Neural cell (in vitro differentiated cells): ENCODE results near the gene BABAM2. TPM values are rescaled to one million over a fixed set of nuclear protein-coding genes. Genes with fewer than 3 reads are reported as not detected.

Source experiments
- H2AFZ ChIP-seq: fragments of 200-600, 300-800 bp; sonication (generic), shearing (Covaris generic); 2 replicates; pipeline ENCODE4 v1.6.0; 2014; ENCODE audit warnings: low read depth, mild to moderate bottlenecking, antibody characterized with exemption, low read length, moderate library complexity
- H3F3A ChIP-seq: fragments of 200-600 bp; shearing (Covaris generic); 2 replicates; pipeline ENCODE4 v1.6.1; 2016; ENCODE audit warnings: mild to moderate bottlenecking, moderate library complexity, mixed read lengths, antibody characterized with exemption, low read length; ENCODE audit not compliant: insufficient read depth, poor library complexity, severe bottlenecking
- H3K27ac ChIP-seq: fragments of 200-600, 300-800 bp; sonication (generic), shearing (Covaris generic); 2 replicates; pipeline ENCODE4 v1.5.1; 2014; ENCODE audit warnings: mild to moderate bottlenecking, low read length, moderate library complexity
- H3K27me3 ChIP-seq: fragments of 300-800, 200-600 bp; sonication (generic), shearing (Covaris generic); 2 replicates; pipeline ENCODE4 v1.6.0; 2014; ENCODE audit warnings: mild to moderate bottlenecking, low read depth, low read length, moderate library complexity; ENCODE audit not compliant: insufficient read depth
- H3K36me3 ChIP-seq: fragments of 300-800, 200-600 bp; sonication (generic), shearing (Covaris generic); 2 replicates; pipeline ENCODE4 v1.5.1; 2014; ENCODE audit warnings: mild to moderate bottlenecking, antibody characterized with exemption, low read length, moderate library complexity; ENCODE audit not compliant: insufficient read depth
- H3K4me2 ChIP-seq: fragments of 300-800, 200-600 bp; sonication (generic), shearing (Covaris generic); 2 replicates; pipeline ENCODE4 v1.6.0; 2014; ENCODE audit warnings: mild to moderate bottlenecking, low read length
- H3K4me3 ChIP-seq: fragments of 300-800, 200-600 bp; sonication (generic), shearing (Covaris generic); 2 replicates; pipeline ENCODE4 v1.5.1; 2014; ENCODE audit warnings: mild to moderate bottlenecking, low read length, moderate library complexity
- H3K79me2 ChIP-seq: fragments of 200-600 bp; shearing (Covaris generic); replicated peaks from 2 replicates; pipeline ENCODE4 v1.6.0; 2014; ENCODE audit warnings: mild to moderate bottlenecking, low read length, moderate library complexity; ENCODE audit not compliant: insufficient read depth
- H3K9ac ChIP-seq: fragments of 300-800, 200-600 bp; sonication (generic), shearing (Covaris generic); 2 replicates; pipeline ENCODE4 v1.6.1; 2016; ENCODE audit warnings: mild to moderate bottlenecking, low read length, mixed read lengths
- H3K9me2 ChIP-seq: fragments of 200-600 bp; shearing (Covaris generic); 2 replicates; pipeline ENCODE4 v1.6.1; 2016; ENCODE audit warnings: mild to moderate bottlenecking, low read length, mixed read lengths; ENCODE audit not compliant: insufficient read depth
- H3K9me3 ChIP-seq: fragments of 200-600, 300-800 bp; sonication (generic), shearing (Covaris generic); 2 replicates; pipeline ENCODE4 v1.6.1; 2016; ENCODE audit warnings: mild to moderate bottlenecking, mixed run types, low read length, moderate library complexity, mixed read lengths
- H4K20me1 ChIP-seq: fragments of 200-600 bp; shearing (Covaris generic); 2 replicates; pipeline ENCODE4 v1.6.1; 2016; ENCODE audit warnings: mild to moderate bottlenecking, mixed run types; ENCODE audit not compliant: insufficient read depth
- EP300 ChIP-seq: fragments of 450-650 bp; conservative IDR thresholded peaks from 2 replicates; pipeline ENCODE4 v1.6.1; 2014; ENCODE audit warnings: antibody characterized with exemption, mild to moderate bottlenecking, moderate library complexity; ENCODE audit not compliant: poor library complexity, severe bottlenecking
- EZH2 ChIP-seq: fragments of 200-600, 300-800 bp; shearing (Covaris generic), sonication (generic); IDR thresholded peaks from 2 replicates; pipeline ENCODE4 v1.6.1; 2014; ENCODE audit warnings: antibody characterized with exemption, low read length, borderline replicate concordance, mild to moderate bottlenecking; ENCODE audit not compliant: insufficient read depth, poor library complexity, severe bottlenecking
- MXI1 ChIP-seq: fragments of 450-650 bp; conservative IDR thresholded peaks from 2 replicates; pipeline ENCODE4 v1.6.1; 2014; ENCODE audit warnings: antibody characterized with exemption, mild to moderate bottlenecking; ENCODE audit not compliant: poor library complexity, severe bottlenecking
- POLR2AphosphoS5 ChIP-seq: IDR thresholded peaks from 2 replicates; pipeline ENCODE4 v1.6.1; 2012
- RAD21 ChIP-seq: fragments of 450-650 bp; conservative IDR thresholded peaks from 2 replicates; pipeline ENCODE4 v1.6.1; 2014; ENCODE audit warnings: antibody characterized with exemption, mild to moderate bottlenecking, moderate library complexity
- SMC3 ChIP-seq: fragments of 450-650 bp; conservative IDR thresholded peaks from 2 replicates; pipeline ENCODE4 v1.6.1; 2014; ENCODE audit warnings: antibody characterized with exemption, mild to moderate bottlenecking, moderate library complexity; ENCODE audit not compliant: poor library complexity
- TAF1 ChIP-seq: IDR thresholded peaks from 2 replicates; pipeline ENCODE4 v1.6.1; 2012; ENCODE audit warnings: low read depth
- polyA plus RNA-seq: library from polyadenylated mRNA; depleted of rRNA; stranded (reverse); fragments of >200 nt; gene quantifications from 2 replicates; pipeline ENCODE4 v1.2.3, GENCODE V29; 2014
- TF ChIP-seq, protein P1 (sequence below): IDR thresholded peaks from 2 replicates; pipeline ENCODE4 v1.6.1; 2012; ENCODE audit warnings: borderline replicate concordance
- TF ChIP-seq, protein P2 (sequence below): fragments of 450-650 bp; IDR thresholded peaks from 2 replicates; pipeline ENCODE4 v1.5.1; 2014; ENCODE audit warnings: antibody characterized with exemption, mild to moderate bottlenecking, moderate library complexity; ENCODE audit not compliant: poor library complexity, severe bottlenecking

The BABAM2 gene
- polyA plus RNA-seq, 1 donor from 2014 or later: 15.3 TPM

DNA sequence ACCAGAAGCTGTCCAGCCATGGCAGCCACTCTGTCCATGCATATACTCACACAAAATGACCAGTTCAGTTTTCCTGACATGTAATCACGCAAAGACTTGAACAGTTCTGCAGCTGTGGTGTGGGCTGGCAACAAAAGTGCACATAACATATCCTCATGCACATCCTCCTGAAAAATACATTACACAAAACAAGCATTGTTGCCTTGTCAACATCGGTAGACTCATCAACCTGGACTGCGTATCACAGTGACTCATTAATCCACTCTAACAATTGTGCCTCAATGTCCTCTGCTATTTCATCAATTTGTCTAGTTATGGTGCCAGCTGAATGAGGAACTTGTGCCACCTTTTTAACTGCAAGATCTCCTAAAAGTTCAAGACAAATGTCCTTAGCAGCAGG is 19.8 kb upstream of the BABAM2 start (continued):
- TF ChIP-seq RAD21 (no peak), EP300 (no peak)

DNA sequence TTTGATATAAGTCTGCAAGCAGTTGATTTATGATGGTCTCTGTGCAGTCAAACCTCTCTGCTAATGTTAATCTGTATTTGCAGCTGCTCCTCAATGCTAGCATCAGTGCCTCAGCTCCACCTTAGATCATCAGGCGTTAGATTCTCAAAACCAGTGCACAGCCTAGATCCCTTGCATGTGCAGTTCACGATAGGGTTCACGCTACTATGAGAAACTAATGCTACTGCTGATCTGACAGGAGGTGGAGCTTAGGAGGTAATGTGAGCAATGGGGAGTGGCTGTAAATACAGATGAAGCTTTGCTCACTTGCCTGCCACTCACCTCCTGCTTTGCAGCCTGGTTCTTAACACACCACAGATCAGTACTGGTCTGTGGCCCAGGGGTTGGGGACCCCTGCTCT is 18.7 kb upstream of the BABAM2 start:
- no peaks in the 10 kb centered on the region for H3K9me3 ChIP-seq
- no peak overlapping the region for H2AFZ ChIP-seq

DNA sequence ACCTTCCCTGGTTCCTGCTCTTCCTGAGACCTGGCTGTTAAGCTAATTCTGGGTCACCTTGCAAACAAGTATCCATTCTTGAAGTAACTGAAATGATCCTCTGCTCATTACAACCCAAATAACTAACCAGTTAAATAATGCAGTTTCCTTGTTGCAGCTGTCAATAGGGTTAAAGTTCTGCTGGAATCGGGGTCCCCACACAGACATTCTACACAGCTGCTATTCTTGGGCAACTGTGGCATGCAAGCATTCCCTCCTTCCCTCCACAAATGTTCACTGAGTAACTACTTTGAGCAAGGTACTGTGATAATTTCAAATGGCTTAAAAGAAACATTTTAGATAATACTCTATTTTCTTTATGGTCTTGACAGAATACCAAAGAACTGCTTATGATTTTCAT is 17.4 kb upstream of the BABAM2 start:
- Histone ChIP-seq H3K9me3 (no peaks in the 10 kb centered on the region), H3K9ac (no peak overlapping the region), H3K4me2 (no peak overlapping the region), H3F3A (no peaks in the 10 kb centered on the region), H3K27ac (no peak overlapping the region), H3K36me3 (no peaks in the 10 kb centered on the region), H3K79me2 (no peaks in the 10 kb centered on the region), H3K9me2 (no peaks in the 10 kb centered on the region), H3K4me3 (no peak overlapping the region), H3K27me3 (no peaks in the 10 kb centered on the region), H2AFZ (no peak overlapping the region), H4K20me1 (no peaks in the 10 kb centered on the region)
- no peak for TF ChIP-seq MXI1
- no peak for TF ChIP-seq POLR2AphosphoS5
- TF ChIP-seq, protein P1, sequence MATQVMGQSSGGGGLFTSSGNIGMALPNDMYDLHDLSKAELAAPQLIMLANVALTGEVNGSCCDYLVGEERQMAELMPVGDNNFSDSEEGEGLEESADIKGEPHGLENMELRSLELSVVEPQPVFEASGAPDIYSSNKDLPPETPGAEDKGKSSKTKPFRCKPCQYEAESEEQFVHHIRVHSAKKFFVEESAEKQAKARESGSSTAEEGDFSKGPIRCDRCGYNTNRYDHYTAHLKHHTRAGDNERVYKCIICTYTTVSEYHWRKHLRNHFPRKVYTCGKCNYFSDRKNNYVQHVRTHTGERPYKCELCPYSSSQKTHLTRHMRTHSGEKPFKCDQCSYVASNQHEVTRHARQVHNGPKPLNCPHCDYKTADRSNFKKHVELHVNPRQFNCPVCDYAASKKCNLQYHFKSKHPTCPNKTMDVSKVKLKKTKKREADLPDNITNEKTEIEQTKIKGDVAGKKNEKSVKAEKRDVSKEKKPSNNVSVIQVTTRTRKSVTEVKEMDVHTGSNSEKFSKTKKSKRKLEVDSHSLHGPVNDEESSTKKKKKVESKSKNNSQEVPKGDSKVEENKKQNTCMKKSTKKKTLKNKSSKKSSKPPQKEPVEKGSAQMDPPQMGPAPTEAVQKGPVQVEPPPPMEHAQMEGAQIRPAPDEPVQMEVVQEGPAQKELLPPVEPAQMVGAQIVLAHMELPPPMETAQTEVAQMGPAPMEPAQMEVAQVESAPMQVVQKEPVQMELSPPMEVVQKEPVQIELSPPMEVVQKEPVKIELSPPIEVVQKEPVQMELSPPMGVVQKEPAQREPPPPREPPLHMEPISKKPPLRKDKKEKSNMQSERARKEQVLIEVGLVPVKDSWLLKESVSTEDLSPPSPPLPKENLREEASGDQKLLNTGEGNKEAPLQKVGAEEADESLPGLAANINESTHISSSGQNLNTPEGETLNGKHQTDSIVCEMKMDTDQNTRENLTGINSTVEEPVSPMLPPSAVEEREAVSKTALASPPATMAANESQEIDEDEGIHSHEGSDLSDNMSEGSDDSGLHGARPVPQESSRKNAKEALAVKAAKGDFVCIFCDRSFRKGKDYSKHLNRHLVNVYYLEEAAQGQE: no peak
- TF ChIP-seq TAF1: no peak
- no peak for TF ChIP-seq SMC3
- TF ChIP-seq, protein P2, sequence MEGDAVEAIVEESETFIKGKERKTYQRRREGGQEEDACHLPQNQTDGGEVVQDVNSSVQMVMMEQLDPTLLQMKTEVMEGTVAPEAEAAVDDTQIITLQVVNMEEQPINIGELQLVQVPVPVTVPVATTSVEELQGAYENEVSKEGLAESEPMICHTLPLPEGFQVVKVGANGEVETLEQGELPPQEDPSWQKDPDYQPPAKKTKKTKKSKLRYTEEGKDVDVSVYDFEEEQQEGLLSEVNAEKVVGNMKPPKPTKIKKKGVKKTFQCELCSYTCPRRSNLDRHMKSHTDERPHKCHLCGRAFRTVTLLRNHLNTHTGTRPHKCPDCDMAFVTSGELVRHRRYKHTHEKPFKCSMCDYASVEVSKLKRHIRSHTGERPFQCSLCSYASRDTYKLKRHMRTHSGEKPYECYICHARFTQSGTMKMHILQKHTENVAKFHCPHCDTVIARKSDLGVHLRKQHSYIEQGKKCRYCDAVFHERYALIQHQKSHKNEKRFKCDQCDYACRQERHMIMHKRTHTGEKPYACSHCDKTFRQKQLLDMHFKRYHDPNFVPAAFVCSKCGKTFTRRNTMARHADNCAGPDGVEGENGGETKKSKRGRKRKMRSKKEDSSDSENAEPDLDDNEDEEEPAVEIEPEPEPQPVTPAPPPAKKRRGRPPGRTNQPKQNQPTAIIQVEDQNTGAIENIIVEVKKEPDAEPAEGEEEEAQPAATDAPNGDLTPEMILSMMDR: no peak
- no peak for TF ChIP-seq RAD21
- TF ChIP-seq EP300: no peak
- TF ChIP-seq EZH2: no peak

More for the DNA sequence above, 18.7 kb upstream of the BABAM2 start:
- no peak overlapping the region for H3K4me2 ChIP-seq
- H3K27me3 ChIP-seq: no peaks in the 10 kb centered on the region
- H3K79me2 ChIP-seq: no peaks in the 10 kb centered on the region
- no peak overlapping the region for H3K4me3 ChIP-seq
- no peaks in the 10 kb centered on the region for H3F3A ChIP-seq
- H3K9ac ChIP-seq: no peak overlapping the region
- no peaks in the 10 kb centered on the region for H3K9me2 ChIP-seq
- no peaks in the 10 kb centered on the region for H3K36me3 ChIP-seq
- H3K27ac ChIP-seq: no peak overlapping the region
- no peak for TF ChIP-seq SMC3
- no peaks in the 10 kb centered on the region for H4K20me1 ChIP-seq
